ENCODE results near the gene APRT.

Gene APRT

GRCh38 chr16:88799569-88800276, 12.0 kb downstream of the APRT start:
- no peak overlapping the region for H3K27ac ChIP-seq (ENCODE audit: insufficient read depth, low read depth, low read length, poor library complexity, severe bottlenecking)
- no peaks in the 10 kb centered on the region for H3K27me3 ChIP-seq (ENCODE audit: control insufficient read depth, insufficient read depth, low read length, poor library complexity, severe bottlenecking)
- no peaks in the 10 kb centered on the region for H3K9me3 ChIP-seq (ENCODE audit: control insufficient read depth, low read length)
- H3K4me1 ChIP-seq (ENCODE audit: control insufficient read depth, insufficient read depth, low read length), result peaks cover 3% of the 10 kb centered on the region
- H3K4me3 ChIP-seq (ENCODE audit: insufficient read depth, low read depth, low read length), result no peak overlapping the region
- H3K36me3 ChIP-seq (ENCODE audit: control insufficient read depth, insufficient read depth, low read length), result peaks cover 2% of the 10 kb centered on the region
- 91% methylated on average over 17 of the region's 17 CpGs for WGBS, 2 experiments

- Histone ChIP-seq H3K36me3 (ENCODE audit: control insufficient read depth, insufficient read depth, low read length) (no peaks in the 10 kb centered on the region), H3K4me3 (ENCODE audit: insufficient read depth, low read depth, low read length) (no peak overlapping the region), H3K4me1 (ENCODE audit: control insufficient read depth, insufficient read depth, low read length) (no peaks in the 10 kb centered on the region), H3K27me3 (ENCODE audit: control insufficient read depth, insufficient read depth, low read length, poor library complexity, severe bottlenecking) (no peaks in the 10 kb centered on the region), H3K9me3 (ENCODE audit: control insufficient read depth, low read length) (no peaks in the 10 kb centered on the region), H3K27ac (ENCODE audit: insufficient read depth, low read depth, low read length, poor library complexity, severe bottlenecking) (no peak overlapping the region)
Observed at GRCh38 chr16:88798772-88799455, 12.8 kb downstream of the APRT start.

- Histone ChIP-seq H3K9me3 (ENCODE audit: control insufficient read depth, low read length) (no peaks in the 10 kb centered on the region), H3K36me3 (ENCODE audit: control insufficient read depth, insufficient read depth, low read length) (no peaks in the 10 kb centered on the region), H3K27me3 (ENCODE audit: control insufficient read depth, insufficient read depth, low read length, poor library complexity, severe bottlenecking) (no peaks in the 10 kb centered on the region), H3K27ac (ENCODE audit: insufficient read depth, low read depth, low read length, poor library complexity, severe bottlenecking) (no peak overlapping the region), H3K4me3 (ENCODE audit: insufficient read depth, low read depth, low read length) (no peak overlapping the region), H3K4me1 (ENCODE audit: control insufficient read depth, insufficient read depth, low read length) (no peaks in the 10 kb centered on the region)
- 93 to 94% methylated on average over 4 of the region's 4 CpGs for WGBS, 2 experiments
Observed at GRCh38 chr16:88798073-88798472, 13.7 kb downstream of the APRT start.

GRCh38 chr16:88796278-88796677, 15.4 kb downstream of the APRT start:
- H3K9me3 ChIP-seq (ENCODE audit: control insufficient read depth, low read length), result no peaks in the 10 kb centered on the region
- H3K36me3 ChIP-seq (ENCODE audit: control insufficient read depth, insufficient read depth, low read length), result no peaks in the 10 kb centered on the region
- no peak overlapping the region for H3K27ac ChIP-seq (ENCODE audit: insufficient read depth, low read depth, low read length, poor library complexity, severe bottlenecking)
- WGBS, 2 experiments, result no CpG with 5 or more reads among the region's 4 CpGs
- H3K4me3 ChIP-seq (ENCODE audit: insufficient read depth, low read depth, low read length), result no peak overlapping the region
- H3K4me1 ChIP-seq (ENCODE audit: control insufficient read depth, insufficient read depth, low read length), result peaks cover 14% of the 10 kb centered on the region
- H3K27me3 ChIP-seq (ENCODE audit: control insufficient read depth, insufficient read depth, low read length, poor library complexity, severe bottlenecking), result no peaks in the 10 kb centered on the region

- 74 to 75% methylated on average over 35 of the region's 35 CpGs for WGBS, 2 experiments
- H3K36me3 ChIP-seq (ENCODE audit: control insufficient read depth, insufficient read depth, low read length), result no peaks in the 10 kb centered on the region
- peaks cover 19% of the 10 kb centered on the region for H3K4me1 ChIP-seq (ENCODE audit: control insufficient read depth, insufficient read depth, low read length)
- H3K9me3 ChIP-seq (ENCODE audit: control insufficient read depth, low read length), result no peaks in the 10 kb centered on the region
- no peaks in the 10 kb centered on the region for H3K27me3 ChIP-seq (ENCODE audit: control insufficient read depth, insufficient read depth, low read length, poor library complexity, severe bottlenecking)
- no peak overlapping the region for H3K4me3 ChIP-seq (ENCODE audit: insufficient read depth, low read depth, low read length)
- H3K27ac ChIP-seq (ENCODE audit: insufficient read depth, low read depth, low read length, poor library complexity, severe bottlenecking), result no peak overlapping the region
Observed at GRCh38 chr16:88793251-88793954, 18.3 kb downstream of the APRT start.

GRCh38 chr16:88792668-88793250, 19.0 kb downstream of the APRT start:
- WGBS, 2 experiments, result 88 to 90% methylated on average over 12 of the region's 12 CpGs
- no peak overlapping the region for H3K4me3 ChIP-seq (ENCODE audit: insufficient read depth, low read depth, low read length)

GRCh38 chr16:88792078-88792550, 19.6 kb downstream of the APRT start:
- WGBS, 2 experiments, result 80 to 85% methylated on average over 13 of the region's 13 CpGs
- peaks cover 4% of the 10 kb centered on the region for H3K27me3 ChIP-seq (ENCODE audit: control insufficient read depth, insufficient read depth, low read length, poor library complexity, severe bottlenecking)

More at GRCh38 chr16:88792668-88793250, 19.0 kb downstream of the APRT start:
- Histone ChIP-seq H3K27ac (ENCODE audit: insufficient read depth, low read depth, low read length, poor library complexity, severe bottlenecking) (no peak overlapping the region), H3K36me3 (ENCODE audit: control insufficient read depth, insufficient read depth, low read length) (no peaks in the 10 kb centered on the region), H3K27me3 (ENCODE audit: control insufficient read depth, insufficient read depth, low read length, poor library complexity, severe bottlenecking) (no peaks in the 10 kb centered on the region), H3K4me1 (ENCODE audit: control insufficient read depth, insufficient read depth, low read length) (peaks cover 19% of the 10 kb centered on the region), H3K9me3 (ENCODE audit: control insufficient read depth, low read length) (no peaks in the 10 kb centered on the region)

GRCh38 chr16:88790312-88791211, 21.2 kb downstream of the APRT start:
- Histone ChIP-seq H3K4me1 (ENCODE audit: control insufficient read depth, insufficient read depth, low read length) (peaks cover 19% of the 10 kb centered on the region), H3K27me3 (ENCODE audit: control insufficient read depth, insufficient read depth, low read length, poor library complexity, severe bottlenecking) (peaks cover 10% of the 10 kb centered on the region)
- 45 to 47% methylated on average over 22 to 23 of the region's 24 CpGs for WGBS, 2 experiments

More at GRCh38 chr16:88792078-88792550, 19.6 kb downstream of the APRT start:
- Histone ChIP-seq H3K4me1 (ENCODE audit: control insufficient read depth, insufficient read depth, low read length) (peaks cover 19% of the 10 kb centered on the region), H3K4me3 (ENCODE audit: insufficient read depth, low read depth, low read length) (no peak overlapping the region), H3K27ac (ENCODE audit: insufficient read depth, low read depth, low read length, poor library complexity, severe bottlenecking) (no peak overlapping the region), H3K36me3 (ENCODE audit: control insufficient read depth, insufficient read depth, low read length) (no peaks in the 10 kb centered on the region), H3K9me3 (ENCODE audit: control insufficient read depth, low read length) (no peaks in the 10 kb centered on the region)

GRCh38 chr16:88789594-88789993, 22.1 kb downstream of the APRT start:
- WGBS, 2 experiments, result 82% methylated on average over 7 of the region's 7 CpGs
- Histone ChIP-seq H3K4me1 (ENCODE audit: control insufficient read depth, insufficient read depth, low read length) (peaks cover 19% of the 10 kb centered on the region), H3K9me3 (ENCODE audit: control insufficient read depth, low read length) (no peaks in the 10 kb centered on the region), H3K4me3 (ENCODE audit: insufficient read depth, low read depth, low read length) (no peak overlapping the region), H3K36me3 (ENCODE audit: control insufficient read depth, insufficient read depth, low read length) (no peaks in the 10 kb centered on the region), H3K27ac (ENCODE audit: insufficient read depth, low read depth, low read length, poor library complexity, severe bottlenecking) (no peak overlapping the region), H3K27me3 (ENCODE audit: control insufficient read depth, insufficient read depth, low read length, poor library complexity, severe bottlenecking) (peaks cover 20% of the 10 kb centered on the region)

More at GRCh38 chr16:88790312-88791211, 21.2 kb downstream of the APRT start:
- Histone ChIP-seq H3K27ac (ENCODE audit: insufficient read depth, low read depth, low read length, poor library complexity, severe bottlenecking) (no peak overlapping the region), H3K36me3 (ENCODE audit: control insufficient read depth, insufficient read depth, low read length) (no peaks in the 10 kb centered on the region), H3K4me3 (ENCODE audit: insufficient read depth, low read depth, low read length) (no peak overlapping the region), H3K9me3 (ENCODE audit: control insufficient read depth, low read length) (no peaks in the 10 kb centered on the region)
